Left lung (tissue), 10 donors: Measurements from ENCODE around the gene LRMDA. TPM values are rescaled to one million over a fixed set of nuclear protein-coding genes. Genes with fewer than 3 reads are reported as not detected.
A peak's percentile ranks its signal among the peaks of the same experiment; 100 is the strongest.

Experiments
- ATAC-seq: fragments of 200-7000 bp; cut with Tn5 transposase; one replicate; pipeline ENCODE4 v1.9.1; 2020; ENCODE audit warnings: moderate library complexity
- DNase-seq, 4 donors: peaks; one replicate each; pipeline ENCODE4 v3.0.0-alpha.2; 2013 to 2020
- H3K27ac ChIP-seq, 2 donors: fragments of 200-600 bp; sonication (generic) in 1 of 2; one replicate each; pipeline versions ENCODE4 v1.5.0 to v1.8.0; 2020 to 2021
- H3K27me3 ChIP-seq, 2 donors: fragments of 200-600 bp; sonication (generic) in 1 of 2; one replicate each; pipeline versions ENCODE4 v1.5.0 to v1.8.0; 2020 to 2021
- H3K36me3 ChIP-seq, 2 donors: fragments of 200-600 bp; sonication (generic) in 1 of 2; one replicate each; pipeline versions ENCODE4 v1.5.0 to v1.8.0; 2020 to 2021
- H3K4me1 ChIP-seq, 2 donors: fragments of 200-600 bp; one replicate each; pipeline ENCODE4 v1.8.0; 2021
- H3K4me3 ChIP-seq, 2 donors: fragments of 200-600 bp; sonication (generic) in 1 of 2; one replicate each; pipeline versions ENCODE4 v1.5.0 to v1.8.0; 2020 to 2021; ENCODE audit warnings: mild to moderate bottlenecking in 1 of 2
- H3K9me3 ChIP-seq, 2 donors: fragments of 200-600 bp; sonication (generic) in 1 of 2; one replicate each; pipeline versions ENCODE4 v1.5.0 to v1.8.0; 2020 to 2021
- CTCF ChIP-seq, 2 donors: fragments of 200-600 bp; sonication (generic) in 1 of 2; IDR thresholded peaks; one replicate each; pipeline versions ENCODE4 v1.5.0 to v1.8.0; 2021; ENCODE audit warnings: antibody characterized with exemption in 2 of 2
- intact Hi-C, 2 donors: fragments of 100-400 bp; cut with DNase I; formaldehyde crosslinking; loops; one replicate each; pipeline versions ENCODE4 v1.11.2 to v1.14.2; 2022
- polyA plus RNA-seq, 6 donors: library from polyadenylated mRNA; unstranded; fragments of 120-200 nt; gene quantifications; one replicate each; pipeline ENCODE4 v1.2.1, GENCODE V29; 2013; ENCODE audit not compliant: insufficient read length in 6 of 6
- total RNA-seq, 2 donors: library from RNA; stranded (reverse); fragmentation: NEBNext Ultra II Directional; extraction: Animal tissue kit (Norgen Biotek cat#: 25700); gene quantifications; one replicate each; pipeline ENCODE4 v1.2.1, GENCODE V29; 2021
- donor health status: DM: no; HTN: yes; CAD: no.
- donor health status: DM: no; HTN: no; CAD: no.

Gene LRMDA
- total and polyA plus RNA-seq, 8 donors = 13.9 to 23.6 (median 18.7) TPM

GRCh38 chr10:75407713-75408508, 23.5 kb upstream of the LRMDA start:
- Histone ChIP-seq H3K9me3 (no peaks in the 10 kb centered on the region), H3K36me3 (no peaks in the 10 kb centered on the region), H3K27me3 (peaks cover 0 to 80% of the 10 kb centered on the region in 2 donors), H3K4me3 (peak overlapping the region; percentile 73), H3K27ac (peak overlapping the region; percentile 86 to 92), H3K4me1 (peaks cover 0 to 64% of the 10 kb centered on the region in 2 donors)
- peak; percentile 55 to 90 (median 62) for DNase-seq
- intact Hi-C loops = loop anchor here in 1 of 2 donors (10.0 kb wide), 1 partner anchor 507 kb away; no protein-coding TSS in a partner anchor
- TF ChIP-seq CTCF (IDR thresholded peaks at IDR 0.05) = no peak
- no peak for ATAC-seq

- peak; percentile 4 for ATAC-seq
- intact Hi-C loops = loop anchor here in 1 of 2 donors (10.0 kb wide), 1 partner anchor 506 kb away; no protein-coding TSS in a partner anchor
- TF ChIP-seq CTCF (IDR thresholded peaks at IDR 0.05) = no peak
Measured at GRCh38 chr10:75408509-75408875, 22.9 kb upstream of the LRMDA start.

GRCh38 chr10:75408911-75409885, 22.2 kb upstream of the LRMDA start:
- peak overlapping the region; percentile 73 for H3K4me3 ChIP-seq
- H3K4me1 ChIP-seq = peaks cover 0 to 51% of the 10 kb centered on the region in 2 donors
- no peak for TF ChIP-seq CTCF (IDR thresholded peaks at IDR 0.05)
- ATAC-seq (peak; percentile 82), DNase-seq (peak; percentile 74 to 93 (median 84))
- no peaks in the 10 kb centered on the region for H3K36me3 ChIP-seq
- intact Hi-C loops = loop anchor here in 1 of 2 donors (10.0 kb wide), 1 partner anchor 506 kb away; no protein-coding TSS in a partner anchor
- peaks cover 0 to 67% of the 10 kb centered on the region in 2 donors for H3K27me3 ChIP-seq
- H3K27ac ChIP-seq = peak overlapping the region; percentile 86 to 92
- no peaks in the 10 kb centered on the region for H3K9me3 ChIP-seq

More at GRCh38 chr10:75408509-75408875, 22.9 kb upstream of the LRMDA start:
- Histone ChIP-seq H3K27ac (peak overlapping the region; percentile 86 to 92), H3K4me1 (peaks cover 0 to 58% of the 10 kb centered on the region in 2 donors), H3K4me3 (peak overlapping the region; percentile 73), H3K27me3 (peaks cover 0 to 74% of the 10 kb centered on the region in 2 donors), H3K9me3 (no peaks in the 10 kb centered on the region), H3K36me3 (no peaks in the 10 kb centered on the region)
- DNase-seq = peak in 1 of 4 donors; percentile 39

- peak overlapping the region in 1 of 2 donors; percentile 45 for H3K27ac ChIP-seq
- H3K27me3 ChIP-seq = peaks cover 0 to 55% of the 10 kb centered on the region in 2 donors
- H3K4me3 ChIP-seq = peak overlapping the region in 1 of 2 donors; percentile 73
- H3K9me3 ChIP-seq = no peaks in the 10 kb centered on the region
- ATAC-seq = no peak
- no peak for TF ChIP-seq CTCF (IDR thresholded peaks at IDR 0.05)
- no peak for DNase-seq
- peaks cover 0 to 39% of the 10 kb centered on the region in 2 donors for H3K4me1 ChIP-seq
- intact Hi-C loops = no loop called here
- no peaks in the 10 kb centered on the region for H3K36me3 ChIP-seq
Measured at GRCh38 chr10:75410132-75411005, 21.1 kb upstream of the LRMDA start.
